HG02610 (cell line): ENCODE results near the gene RC3H1.
"Not testable (repeated sequence)": the region's sequence is repeated elsewhere in the genome, so short reads cannot be mapped to it uniquely, and the experiment has no call there.

Experiments
- ATAC-seq: cut with Tn5 transposase; IDR thresholded peaks from one replicate; pipeline ENCODE4 v1.9.1; 2021; ENCODE audit warnings: mild to moderate bottlenecking, moderate library complexity; ENCODE audit not compliant: unreplicated experiment

The RC3H1 gene, protein sequence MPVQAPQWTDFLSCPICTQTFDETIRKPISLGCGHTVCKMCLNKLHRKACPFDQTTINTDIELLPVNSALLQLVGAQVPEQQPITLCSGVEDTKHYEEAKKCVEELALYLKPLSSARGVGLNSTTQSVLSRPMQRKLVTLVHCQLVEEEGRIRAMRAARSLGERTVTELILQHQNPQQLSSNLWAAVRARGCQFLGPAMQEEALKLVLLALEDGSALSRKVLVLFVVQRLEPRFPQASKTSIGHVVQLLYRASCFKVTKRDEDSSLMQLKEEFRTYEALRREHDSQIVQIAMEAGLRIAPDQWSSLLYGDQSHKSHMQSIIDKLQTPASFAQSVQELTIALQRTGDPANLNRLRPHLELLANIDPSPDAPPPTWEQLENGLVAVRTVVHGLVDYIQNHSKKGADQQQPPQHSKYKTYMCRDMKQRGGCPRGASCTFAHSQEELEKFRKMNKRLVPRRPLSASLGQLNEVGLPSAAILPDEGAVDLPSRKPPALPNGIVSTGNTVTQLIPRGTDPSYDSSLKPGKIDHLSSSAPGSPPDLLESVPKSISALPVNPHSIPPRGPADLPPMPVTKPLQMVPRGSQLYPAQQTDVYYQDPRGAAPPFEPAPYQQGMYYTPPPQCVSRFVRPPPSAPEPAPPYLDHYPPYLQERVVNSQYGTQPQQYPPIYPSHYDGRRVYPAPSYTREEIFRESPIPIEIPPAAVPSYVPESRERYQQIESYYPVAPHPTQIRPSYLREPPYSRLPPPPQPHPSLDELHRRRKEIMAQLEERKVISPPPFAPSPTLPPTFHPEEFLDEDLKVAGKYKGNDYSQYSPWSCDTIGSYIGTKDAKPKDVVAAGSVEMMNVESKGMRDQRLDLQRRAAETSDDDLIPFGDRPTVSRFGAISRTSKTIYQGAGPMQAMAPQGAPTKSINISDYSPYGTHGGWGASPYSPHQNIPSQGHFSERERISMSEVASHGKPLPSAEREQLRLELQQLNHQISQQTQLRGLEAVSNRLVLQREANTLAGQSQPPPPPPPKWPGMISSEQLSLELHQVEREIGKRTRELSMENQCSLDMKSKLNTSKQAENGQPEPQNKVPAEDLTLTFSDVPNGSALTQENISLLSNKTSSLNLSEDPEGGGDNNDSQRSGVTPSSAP

DNA sequence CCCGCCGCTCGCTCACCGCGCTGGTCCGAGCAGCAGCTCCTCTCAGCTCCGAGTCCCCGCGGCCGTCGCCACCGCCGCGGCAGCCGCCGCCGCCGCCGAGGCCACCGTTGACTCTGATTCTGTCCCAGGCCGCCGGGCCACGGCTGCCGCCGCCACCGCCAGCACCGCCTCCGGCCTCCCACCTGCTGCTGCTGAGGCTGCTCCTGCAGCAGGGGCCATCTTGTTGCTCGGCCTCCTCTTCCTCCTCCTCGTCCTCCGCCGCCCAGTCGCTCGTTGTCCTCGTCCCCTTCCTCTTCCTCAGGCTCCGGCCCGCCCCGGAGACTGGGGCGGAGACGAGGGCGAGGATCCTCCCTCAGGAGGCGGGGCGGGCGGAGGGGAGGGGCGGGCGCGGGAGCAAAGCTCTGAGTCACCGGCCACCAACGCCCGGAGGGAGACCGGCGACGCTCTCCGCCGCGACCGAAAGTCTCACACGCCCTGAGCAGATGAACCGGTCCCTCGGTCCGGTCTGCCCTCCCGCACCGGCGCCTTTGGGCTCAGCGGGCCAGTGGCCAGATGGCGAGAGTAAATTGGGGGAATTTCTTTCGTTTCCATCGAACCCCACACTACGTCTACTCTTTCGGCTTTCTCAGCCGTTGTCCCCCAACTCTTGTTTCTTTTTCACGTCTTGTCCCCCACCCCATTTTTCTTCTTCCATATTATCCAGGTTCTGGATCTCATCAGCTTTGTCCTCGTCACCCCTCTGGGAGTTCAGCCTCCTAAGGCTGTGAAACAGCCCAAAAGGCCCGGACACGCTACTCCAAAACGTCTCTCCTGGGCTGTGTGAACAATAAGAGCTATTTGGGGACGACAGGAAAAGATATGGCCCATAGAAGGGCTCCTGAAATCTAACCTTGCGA lies at the start of gene RC3H1:
RC3H1 (minus strand) TSS at position 278 of the 896 bp plus-strand sequence. CDS start 29,372 bp downstream, outside the sequence.
- peak; percentile 90 for ATAC-seq

DNA sequence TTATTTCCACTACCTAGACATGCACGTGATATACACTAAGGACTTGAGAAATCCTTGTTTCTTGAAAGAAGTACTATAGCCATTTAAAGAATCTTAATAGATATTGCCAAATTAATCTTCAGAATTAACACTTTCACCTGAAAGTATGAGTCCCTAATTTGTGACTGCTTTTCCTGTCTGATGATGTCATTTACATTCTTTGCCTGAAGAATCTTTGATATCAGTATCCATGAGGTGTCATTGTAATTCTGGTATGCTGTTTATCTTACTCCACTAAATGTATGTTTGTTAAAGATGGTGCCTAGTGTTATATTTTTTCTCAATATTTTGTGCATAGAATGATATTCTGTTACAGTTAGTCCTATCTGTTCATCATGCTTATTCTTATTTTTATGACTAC lies 48.5 kb upstream of the RC3H1 start:
- ATAC-seq, result no peak

DNA sequence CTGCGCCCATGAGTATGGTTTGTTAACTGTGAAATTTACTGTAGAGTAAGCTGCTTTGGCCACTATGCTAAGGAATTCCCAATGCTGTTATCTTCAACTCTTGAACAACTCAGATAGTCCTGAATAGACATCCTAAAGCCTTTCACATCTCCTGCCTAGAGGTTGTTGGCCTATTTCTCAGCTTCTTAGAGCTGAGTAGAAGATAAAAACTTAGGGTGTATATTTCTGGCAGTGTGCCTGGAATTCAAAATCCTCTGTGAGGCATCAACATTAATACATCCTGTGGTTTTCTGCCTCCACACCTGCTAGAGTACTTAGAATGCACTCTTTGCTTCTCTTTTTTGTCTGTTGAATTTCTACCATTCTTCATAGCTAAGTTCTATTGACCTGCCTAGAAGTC lies 45.8 kb upstream of the RC3H1 start:
- ATAC-seq, result no peak

DNA sequence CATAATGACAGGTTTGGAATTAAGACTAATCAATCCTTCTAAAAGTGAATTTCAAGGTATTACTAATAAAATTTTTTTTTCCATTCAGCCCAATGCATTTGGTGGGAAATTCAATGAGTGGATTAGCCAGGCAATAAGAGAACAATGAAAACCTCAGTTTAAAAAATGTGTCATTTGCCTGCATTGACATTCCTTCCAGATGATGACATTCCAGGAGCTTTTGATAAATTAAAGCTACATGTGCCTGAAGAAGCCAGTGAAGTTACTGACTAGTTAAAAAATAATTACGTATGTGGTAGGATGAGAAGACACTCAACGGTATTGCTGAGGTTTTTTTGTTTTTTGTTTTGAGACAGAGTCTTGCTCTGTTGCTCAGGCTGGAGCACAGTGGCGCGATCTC lies 37.9 kb upstream of the RC3H1 start:
- ATAC-seq, result no peak

DNA sequence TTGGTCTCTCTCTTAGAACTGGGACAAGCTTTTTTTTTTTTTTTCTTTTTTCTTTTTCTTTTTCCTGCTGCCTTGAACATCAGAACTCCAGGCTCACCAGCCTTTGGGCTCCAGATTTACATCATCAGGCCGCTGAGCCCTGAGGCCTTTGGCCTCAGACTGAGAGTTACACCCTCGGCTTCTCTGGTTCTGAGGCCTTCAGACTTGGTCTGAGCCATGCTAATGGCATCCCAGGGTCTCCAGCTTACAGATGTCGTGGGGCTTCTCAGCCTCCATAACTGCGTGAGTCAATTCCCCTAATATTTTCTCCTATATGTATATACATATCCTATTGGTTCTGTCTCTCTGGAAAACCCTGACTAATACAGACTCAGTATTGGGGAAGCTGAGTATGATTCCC lies 36.5 kb upstream of the RC3H1 start:
- ATAC-seq, result no peak

DNA sequence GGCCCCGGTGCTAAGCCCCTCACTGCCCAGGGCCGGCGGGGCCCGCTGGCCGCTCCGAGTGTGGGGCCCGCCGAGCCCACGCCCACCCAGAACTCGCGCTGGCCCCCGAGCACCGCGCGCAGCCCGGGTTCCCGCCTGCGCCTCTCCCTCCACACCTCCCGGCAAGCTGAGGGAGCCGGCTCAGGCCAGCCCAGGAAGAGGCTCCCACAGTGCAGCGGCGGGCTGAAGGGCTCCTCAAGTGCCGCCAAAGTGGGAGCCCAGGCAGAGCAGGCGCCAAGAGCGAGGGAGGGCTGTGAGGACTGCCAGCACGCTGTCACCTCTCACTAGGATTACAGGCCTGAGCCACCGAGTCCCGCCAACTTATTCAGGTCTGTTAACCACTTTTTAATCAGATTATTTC lies 34.5 kb upstream of the RC3H1 start:
- ATAC-seq, result not testable (repeated sequence)

DNA sequence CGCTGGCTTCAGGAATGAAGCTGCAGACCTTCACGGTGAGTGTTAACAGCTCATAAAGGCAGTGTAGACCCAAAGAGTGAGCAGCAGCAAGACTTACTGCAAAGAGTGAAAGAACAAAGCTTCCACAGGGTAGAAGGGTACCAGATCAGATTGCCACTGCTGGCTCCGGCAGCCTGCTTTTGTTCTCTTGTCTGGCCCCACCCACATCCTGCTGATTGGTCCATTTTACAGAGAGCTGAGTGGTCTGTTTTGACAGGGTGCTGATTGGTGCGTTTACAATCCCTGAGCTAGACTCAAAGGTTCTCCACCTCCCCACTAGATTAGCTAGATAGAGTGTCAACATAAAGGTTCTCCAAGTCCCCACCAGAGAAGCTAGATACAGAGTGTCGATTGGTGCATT lies 33.6 kb upstream of the RC3H1 start:
- ATAC-seq, result not testable (repeated sequence)

DNA sequence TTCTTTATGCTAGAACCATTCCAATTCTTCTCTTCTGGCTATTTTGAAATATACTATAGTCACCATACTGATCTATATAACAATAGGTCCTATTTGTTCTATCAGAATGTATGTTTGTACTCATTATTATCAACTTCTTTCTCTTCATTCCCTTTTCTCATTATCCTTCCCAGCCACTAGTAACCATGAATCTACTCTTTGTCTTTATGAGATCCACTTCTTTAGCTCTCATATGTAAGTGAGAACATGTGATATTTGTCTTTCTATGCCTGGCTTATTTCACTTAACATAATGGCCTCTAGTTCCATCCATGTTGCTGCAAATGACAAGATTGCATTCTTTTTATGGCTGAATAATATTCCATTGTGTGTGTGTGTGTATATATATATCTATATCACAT lies 31.7 kb upstream of the RC3H1 start:
- ATAC-seq, result no peak

DNA sequence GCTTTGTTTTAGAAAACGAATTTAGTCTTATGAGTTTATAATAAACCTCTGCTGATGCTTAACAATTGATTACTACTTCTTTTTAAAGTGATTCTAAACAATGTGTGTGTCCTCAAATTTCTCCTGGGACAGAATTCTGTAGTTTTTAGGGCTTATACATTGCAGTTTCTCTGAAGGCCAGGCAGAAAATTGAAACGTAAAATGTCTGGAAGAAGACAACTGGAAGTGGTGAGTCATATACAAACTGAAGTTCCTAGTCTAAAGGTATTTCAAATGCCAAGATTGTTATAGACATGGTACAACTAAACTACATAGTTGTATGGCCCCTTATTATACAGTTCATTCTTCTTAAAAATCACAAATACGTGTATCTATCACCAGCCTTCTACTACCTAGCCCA lies 30.5 kb upstream of the RC3H1 start:
- ATAC-seq, result no peak

DNA sequence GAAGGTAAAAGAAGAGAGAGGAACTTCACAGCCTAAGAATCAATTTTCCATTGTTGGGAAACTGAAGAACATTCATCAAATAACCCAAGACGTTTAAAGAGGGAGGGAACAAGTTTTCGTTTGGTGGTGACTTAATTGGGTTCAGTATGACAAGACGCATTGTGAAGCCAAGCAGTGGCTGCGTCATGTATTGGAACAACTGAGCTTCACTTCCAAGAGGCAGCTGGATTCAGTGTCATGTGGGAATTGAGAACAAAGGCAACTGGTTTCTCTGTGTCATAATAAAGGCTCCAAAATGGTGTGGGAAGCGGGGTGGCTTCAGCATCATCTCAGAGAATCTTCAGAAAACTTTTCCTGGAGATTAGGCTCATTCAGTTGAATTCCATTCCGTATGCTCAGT lies 29.8 kb upstream of the RC3H1 start:
- ATAC-seq, result no peak

DNA sequence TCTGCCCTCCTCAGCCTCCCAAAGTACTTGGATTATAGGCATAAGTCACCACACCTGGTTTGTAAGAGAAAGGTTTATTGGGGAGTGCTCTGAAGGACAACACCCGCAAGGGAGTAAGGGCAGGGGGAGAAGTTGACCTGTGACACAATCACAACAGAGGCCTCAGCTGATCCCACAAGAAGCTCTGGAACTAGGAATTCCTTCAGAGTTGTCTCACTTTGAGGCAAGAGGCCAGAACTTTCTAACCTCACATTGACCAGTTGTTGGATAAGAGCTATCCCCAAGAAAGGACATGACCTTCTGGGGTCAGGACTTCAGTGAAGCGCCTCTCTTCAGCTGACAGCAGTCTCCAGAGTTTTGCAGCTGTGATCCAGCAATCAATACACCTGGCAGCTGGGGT lies 27.4 kb upstream of the RC3H1 start:
- ATAC-seq, result no peak

DNA sequence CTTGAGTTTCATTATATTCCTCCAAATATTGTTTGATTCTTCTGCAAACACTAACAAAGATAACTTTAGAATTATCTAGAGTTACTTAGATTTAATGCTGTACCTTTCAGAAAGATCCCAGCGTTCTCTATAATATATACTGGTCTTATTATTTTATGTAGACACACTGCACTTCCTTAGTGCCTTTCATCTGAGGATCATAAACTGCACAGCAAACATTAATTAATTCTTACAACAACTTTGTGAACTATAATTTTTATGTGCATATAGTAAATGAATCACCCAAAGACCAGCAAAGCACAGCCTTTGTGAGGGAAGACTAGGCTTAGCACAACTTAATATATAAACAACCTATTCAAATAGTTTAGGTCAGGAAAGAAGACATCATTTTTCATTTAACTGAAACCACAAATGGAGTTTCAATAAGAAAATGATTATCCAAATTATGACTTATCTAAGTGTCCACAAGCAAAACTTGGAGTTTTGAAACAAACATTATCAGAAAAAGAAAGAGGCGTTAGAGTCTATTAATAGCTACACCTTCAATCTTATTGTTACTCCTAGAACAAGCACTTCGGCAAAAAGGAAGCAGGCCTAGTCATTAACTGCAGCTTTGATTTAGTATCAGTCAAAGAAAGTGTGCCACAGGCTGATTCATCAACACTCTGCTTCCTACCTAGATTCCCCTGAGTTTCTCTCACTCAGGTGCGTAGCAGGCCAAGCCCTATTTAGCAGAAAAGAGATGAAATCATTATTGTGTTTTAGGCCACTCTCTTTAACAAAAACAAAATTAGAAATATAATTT lies 22.5 kb upstream of the RC3H1 start:
- ATAC-seq, result no peak

DNA sequence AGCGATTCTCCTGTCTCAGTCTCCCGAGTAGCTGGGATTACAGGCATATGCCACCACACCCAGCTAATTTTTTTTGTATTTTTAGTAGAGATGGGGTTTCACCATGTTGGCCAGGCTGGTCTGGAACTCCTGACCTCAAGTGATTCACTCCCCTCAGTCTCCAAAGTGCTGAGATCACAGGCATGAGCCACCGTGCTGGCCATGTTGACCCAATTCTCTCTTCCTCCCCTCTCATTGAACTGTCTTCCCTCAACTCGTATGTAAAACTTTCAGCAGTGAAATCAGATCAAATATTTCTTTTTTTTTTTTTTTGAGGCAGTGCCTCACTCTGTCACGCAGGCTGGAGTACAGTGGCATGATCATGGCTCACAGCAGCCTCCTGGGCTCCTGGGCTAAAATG lies 20.4 kb upstream of the RC3H1 start:
- ATAC-seq, result not testable (repeated sequence)

DNA sequence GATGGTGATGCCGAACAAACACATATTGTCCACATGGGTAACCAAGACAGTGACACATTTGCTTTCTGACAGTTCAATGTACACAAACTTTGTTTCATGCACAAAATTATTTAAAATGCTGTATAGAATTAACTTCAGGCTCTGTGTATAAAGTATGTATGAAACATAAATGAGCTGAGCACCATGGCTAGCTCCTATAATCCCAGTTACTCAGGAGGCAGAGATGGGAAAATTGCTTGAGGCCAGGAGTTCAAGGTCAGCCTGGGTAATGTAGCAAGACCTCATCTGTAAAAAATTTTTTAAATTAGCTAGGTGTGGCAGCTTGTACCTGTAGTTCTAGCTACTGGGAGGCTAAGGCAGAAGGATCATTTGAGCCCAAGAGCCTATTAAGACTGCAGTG lies 19.2 kb upstream of the RC3H1 start:
- no peak for ATAC-seq

DNA sequence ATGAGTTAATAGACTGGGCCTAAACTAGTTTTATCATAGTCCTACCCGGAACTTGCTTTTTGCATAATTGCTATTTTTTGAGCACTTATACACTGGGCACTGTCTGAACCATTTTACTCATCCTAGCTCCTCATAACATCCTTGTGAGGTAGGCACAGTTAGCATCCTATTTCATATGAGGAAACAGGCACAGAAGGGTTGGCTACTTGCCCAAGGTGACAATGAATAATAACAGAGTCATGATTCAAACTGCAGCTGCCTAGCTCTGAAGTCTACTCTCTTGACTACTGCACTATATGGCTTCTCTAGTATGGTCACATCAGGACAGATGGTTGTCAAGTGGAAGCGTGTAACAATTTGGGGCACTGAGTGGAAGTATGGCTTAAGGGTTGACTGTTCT lies 18.2 kb upstream of the RC3H1 start:
- ATAC-seq, result no peak

DNA sequence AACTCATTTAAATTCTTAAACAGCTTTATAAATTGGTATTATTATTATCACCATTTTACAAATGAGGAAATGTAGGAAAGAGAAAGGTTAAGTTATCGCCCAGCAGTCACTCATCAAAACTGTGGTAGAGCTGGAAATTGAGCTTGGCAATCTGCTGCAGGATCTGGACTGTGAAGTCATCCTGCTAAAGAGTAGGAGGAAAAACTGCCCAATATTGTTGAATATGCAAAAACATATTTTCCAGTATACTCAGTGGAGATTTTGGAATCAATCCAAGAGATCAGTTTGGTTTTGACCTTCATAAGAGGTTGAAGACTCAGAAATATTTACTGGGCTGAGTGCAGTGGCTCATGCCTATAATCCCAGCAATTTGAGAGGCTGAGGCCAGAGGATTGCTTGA lies 16.9 kb upstream of the RC3H1 start:
- ATAC-seq, result no peak

DNA sequence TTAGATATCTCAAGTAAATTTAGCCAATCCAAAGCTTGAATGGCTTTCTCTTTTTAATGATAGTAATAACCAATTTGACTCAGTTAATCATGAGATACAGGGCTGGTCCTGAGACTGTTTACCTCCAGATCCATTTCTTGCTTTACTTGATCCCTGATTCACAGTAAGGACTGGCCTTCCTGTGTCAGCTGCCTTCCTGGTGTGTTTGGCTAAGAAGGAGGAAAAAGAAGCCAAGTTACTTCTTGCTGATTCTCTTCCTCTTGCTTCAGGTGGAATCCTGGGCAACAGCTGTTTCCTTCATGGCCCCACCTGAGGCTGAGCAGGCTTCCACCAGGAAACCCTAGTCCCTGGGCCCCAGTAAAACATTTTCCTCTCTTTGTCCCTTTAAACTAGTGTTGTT lies 14.6 kb upstream of the RC3H1 start:
- no peak for ATAC-seq

DNA sequence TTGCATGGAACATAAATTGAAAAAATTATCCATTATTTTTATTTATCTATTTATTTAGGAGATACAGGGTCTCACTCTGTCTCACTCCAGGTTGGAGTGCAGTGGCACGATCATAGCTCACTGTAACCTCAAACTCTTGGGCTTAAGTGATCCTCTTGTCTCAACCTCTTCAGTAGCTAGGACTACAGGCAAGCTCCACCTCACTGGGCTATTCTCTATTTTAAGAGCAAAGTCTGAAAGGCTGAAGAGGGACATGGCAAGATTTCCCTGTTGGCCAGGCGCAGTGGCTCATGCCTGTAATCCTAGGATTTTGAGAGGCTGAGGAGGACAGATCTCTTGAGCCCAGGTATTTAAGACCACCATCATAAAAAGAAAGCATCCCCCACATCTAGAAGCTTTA lies 14.0 kb upstream of the RC3H1 start:
- no peak for ATAC-seq

DNA sequence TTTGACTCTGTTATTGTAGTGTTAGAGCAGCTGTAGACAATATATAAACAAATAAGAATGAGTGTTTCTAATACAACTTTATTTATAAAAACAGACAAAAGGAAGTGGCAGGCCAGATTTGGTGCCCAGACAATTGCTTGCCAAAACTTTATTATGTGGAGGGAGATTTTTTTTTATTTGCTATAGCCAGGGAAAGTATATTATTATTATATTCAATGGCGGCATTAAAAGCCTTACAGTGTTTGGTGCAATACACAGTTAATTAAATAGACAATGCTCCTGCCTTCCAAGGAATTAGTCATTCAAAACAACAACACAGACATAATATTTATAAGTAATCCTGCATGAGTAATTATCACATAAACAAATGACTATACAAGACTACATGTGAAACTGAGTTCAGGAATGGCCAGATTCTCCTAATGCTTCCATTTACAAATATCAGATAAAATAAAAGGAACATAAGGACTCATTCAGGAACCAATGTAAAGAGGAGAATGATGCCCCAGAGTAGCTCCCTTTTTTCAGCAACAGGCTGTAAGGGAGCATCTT lies 10.6 kb upstream of the RC3H1 start:
- no peak for ATAC-seq
